GM18526 (cell line): ENCODE data around the gene NME7.

Experiments
- POLR2A ChIP-seq: IDR thresholded peaks from 3 replicates; pipeline ENCODE4 v1.6.1; 2011; ENCODE audit not compliant: insufficient read length; ENCODE audit errors: extremely low read depth

NME7 gene

DNA sequence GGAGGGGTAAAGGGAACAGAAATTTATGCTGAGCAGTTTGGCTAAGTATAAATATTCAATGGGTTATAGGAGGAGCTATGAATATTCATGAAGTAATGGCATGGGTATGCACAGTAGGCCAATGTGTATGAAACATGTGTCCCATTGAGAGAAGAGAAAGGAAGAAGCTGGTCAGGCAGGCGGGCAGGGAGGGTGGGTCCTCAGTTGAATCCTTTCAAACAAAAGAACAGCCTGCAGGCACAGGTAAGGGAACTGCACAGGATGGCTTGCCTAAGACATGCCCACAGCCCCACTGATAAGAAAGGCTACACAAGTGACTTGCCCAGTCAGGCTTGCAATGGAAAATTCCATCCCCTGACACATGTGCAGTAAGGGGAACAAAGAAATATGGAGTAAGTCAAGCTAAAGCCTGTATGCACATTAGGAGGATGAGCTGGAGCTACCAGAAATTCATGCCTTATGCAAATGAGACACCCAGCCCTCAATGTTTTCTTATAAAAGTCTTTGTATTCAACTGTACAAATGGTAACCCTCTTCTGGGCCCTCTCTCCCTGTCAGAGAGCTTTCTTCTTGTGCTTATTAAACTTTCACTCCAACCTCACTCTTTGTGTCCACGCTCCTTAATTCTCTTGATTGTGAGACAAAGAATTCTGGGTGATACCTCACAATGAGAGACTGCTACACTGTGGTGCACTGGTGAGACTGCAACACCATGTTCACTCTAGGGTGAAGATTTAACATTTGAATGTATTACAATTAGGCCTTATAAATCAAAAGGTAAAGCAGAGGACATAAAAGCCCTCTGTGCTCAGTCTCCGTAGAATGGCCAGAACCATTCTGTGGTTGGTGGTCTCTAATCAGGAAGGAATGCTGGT lies 164.6 kb downstream of the NME7 start:
- no peak for TF ChIP-seq POLR2A

DNA sequence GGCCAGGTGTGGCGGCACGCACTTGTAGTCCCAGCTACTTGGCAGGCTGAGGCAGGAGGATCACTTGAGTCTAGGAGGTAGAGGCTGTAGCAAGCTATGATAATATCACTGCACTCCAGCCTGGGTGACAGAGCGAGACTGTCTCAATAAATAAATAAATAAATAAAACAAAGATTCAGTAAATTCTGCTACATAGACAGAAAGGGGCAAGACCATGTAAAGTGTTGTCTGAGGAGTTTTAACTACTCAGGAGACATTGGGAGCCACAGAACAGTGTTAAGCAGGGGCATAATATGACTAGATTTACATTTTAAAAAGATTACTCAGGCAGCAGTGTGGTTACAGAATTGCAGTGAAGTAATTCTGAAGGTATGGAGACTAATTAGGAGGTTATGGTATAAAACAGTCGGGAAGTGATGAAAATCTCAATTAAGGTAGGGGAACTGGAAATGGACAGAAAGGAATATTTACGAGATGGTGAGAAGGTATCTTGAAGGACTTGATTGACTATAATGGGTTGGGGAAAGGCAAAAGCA lies 166.4 kb downstream of the NME7 start:
- no peak for TF ChIP-seq POLR2A

DNA sequence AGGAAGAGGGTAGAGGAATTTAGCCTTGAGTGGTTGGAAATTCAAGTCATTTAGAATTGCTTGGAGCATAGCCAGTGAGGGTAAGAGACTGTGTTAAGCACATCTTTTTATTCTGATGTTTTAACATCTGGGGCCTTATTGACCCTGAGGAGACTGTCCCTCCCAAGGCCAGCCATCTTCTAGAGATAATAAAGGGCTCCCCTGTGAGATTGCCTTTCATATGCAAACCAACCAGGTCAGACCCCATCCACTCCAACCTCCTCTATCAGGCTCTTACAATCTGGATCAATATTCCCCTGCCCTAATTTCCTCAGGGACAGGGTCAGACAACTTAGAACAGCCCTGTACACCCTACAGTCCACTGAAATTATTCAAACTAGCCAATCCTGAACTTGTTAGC lies 167.3 kb downstream of the NME7 start:
- TF ChIP-seq POLR2A = no peak

DNA sequence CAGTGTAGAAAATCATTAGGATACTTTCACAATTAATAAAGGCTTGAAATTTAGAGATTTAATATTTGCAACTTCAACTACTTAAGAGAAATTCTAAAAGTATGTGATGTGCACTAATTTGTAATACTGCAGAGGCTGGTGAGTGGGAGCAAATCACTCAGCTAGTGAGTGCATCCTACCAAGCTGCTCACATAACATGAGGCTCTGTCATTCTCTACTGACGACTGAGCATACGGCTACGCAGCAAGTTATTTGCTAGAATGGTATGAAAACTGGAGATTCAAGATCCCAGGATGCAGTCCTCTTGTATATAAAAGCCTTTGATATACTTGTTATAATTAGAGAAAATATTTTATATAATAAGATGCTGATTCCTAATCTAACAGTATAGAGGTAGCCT lies 171.0 kb downstream of the NME7 start:
- TF ChIP-seq POLR2A = no peak

DNA sequence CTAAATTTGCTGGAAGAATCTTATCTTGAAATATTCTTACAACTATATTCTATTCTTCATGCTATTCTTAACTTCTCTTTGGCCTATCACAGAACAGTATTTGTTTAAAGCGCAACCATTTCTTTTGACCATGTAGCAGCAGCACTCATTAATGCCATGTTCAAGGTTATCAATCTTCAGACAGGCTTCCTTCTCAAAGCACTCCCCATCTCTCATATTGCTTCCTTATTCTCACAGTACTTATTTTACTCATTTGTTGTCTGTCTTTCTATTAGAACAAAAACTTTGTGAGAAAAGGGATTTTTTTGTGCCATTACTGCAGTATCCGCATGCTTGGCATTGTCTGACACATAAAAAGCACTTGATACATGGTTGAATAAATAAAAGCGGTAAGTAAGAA lies 171.4 kb downstream of the NME7 start:
- no peak for TF ChIP-seq POLR2A

DNA sequence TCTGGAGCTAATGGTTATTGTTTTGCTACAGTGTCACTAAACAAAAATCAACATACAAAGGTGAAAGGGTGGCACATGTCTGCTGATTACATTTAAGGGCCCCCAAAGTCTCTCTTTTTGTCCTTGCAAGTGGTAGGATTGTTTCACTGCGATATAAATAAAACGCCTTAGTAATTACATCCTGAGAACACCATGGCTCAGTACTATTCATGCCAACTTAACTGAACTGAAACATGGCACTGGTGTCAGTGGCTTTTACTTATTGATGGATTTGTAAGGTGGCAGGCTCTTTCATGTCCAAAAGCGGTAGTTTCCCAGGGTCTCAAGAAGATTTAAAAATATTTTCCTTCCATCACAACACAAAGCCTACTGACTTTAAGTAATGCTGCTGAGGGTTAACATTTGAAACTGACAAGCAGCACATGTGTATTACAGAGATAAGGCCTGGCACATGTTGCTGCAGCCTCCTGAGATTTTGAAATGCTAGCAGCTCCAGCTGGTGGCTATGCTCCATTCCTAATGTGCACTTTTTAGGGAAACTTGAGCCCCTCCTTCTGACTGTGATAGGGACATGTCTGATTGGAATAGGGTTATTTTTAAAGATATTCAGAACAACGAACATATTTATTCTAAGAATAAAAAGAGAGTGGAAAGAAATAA lies 174.3 kb downstream of the NME7 start:
- no peak for TF ChIP-seq POLR2A

DNA sequence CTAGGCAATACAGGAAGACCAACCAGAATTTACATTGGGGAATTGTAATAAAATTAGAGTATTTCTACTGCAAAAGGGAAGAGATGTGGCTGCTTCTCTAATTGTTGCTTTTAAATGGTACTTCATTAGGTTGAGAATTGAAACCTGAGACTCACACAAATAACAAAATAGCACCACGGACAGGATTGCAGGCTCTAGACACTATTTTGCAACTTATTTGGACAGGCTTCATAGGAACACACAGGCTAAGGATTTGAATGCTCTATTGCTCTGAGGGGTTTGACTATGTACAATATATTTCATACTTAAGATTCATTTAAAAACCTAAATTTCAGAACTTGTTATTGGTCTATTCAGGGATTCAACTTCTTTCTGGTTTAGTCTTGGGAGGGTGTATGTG lies 181.5 kb downstream of the NME7 start:
- TF ChIP-seq POLR2A = no peak

DNA sequence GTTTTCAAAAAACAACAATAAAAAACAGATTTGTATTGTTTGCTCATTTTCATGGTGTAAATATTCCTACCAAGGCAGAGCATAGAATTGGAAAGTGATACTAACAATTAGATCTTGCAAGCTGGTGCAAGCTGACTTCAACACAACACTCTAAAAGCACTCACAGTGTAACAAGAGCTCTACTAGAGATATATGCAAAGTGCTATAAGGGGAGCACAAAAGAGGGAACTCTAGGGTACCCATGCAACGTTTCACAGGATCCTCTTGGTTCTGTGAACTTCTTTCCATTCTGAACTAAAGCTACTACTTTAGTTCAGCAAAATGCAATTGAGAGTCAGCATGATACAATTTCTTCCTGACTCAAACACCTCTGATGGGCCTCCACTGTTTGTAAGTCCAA lies 182.8 kb downstream of the NME7 start:
- TF ChIP-seq POLR2A = no peak

DNA sequence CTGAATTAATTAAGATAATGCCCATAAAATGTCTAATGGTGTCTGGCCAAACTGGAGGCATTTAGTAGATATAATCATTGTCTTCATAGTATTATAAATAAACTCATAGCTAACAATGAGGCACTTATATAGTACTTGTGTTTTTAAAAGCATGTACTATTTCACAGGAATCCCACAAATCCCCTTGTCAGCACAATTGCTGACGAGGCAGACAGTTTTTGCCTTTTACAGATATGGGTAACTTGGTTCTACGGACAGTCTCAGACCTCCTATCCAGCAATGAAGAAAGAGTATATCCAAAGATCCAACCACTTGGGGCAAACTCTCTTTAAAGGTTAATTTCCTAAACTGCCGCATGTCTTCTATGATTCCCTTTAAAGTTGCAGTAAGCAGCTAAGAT lies 187.4 kb downstream of the NME7 start:
- TF ChIP-seq POLR2A = no peak

DNA sequence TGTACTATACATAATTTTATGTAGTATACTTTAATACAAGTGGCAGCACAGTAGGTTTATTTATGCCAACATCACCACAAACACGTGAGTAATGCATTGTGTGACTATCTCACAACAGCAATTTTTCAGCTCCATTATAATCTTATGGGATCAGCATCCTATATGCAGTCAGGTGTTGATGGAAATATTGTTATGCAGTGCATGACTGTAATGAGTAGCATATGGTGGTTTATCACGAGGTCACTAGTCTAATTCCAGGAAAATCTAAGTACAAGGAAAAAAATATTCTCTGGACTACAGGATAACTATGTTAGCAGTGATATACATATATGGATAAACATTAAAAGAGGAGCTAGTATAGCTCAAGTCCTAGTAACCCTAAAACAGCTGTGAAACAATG lies 192.1 kb downstream of the NME7 start:
- no peak for TF ChIP-seq POLR2A

DNA sequence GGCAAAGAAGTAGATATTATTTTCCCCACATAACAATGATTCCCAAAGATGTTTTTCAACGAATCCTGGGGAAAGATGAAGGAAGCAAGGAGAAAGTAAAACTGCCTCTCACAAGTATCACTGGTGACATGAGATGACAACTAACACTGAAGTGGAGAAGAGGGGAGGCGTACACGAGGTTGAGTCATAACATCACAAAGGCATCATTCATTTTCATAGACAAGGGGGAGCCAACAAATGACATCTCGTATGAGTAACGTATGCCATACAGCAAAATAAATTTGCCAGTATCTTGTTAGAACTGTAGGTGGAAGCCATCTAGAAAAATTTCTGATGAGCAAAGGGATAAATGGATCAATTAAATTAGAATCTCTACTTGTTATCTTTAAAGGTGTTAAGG lies 204.5 kb downstream of the NME7 start:
- TF ChIP-seq POLR2A = no peak

DNA sequence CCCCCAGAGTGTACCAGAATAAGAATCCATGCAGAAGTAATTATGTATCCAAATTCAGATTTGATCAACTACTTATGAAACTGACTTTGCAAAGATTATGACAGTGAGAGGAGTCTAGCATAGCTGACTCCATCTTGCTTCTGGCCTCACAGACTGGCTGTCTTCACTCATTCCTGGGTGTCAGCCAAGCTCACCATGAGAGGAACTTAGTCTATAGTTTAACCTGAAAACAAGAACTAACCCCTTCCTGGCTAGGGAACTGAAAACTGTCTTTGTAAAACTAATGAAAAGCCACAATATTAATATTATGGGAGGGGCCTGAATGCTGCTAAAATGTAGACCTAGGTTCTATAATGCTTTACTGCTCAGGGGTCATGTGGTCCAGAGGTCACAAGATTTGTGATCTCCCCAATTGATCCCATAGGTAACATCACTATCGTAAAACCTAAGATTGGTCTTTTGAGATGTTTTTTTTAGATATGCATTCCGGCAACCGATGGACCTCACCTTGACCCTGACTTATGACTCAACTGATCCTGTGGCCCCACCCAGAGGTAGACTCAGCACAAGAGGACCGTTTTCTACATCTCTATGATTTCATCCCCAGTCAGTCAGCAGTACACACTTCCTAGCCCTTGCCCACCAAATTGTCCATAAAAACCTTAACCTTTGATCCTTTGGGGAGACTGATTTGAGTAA lies 206.0 kb downstream of the NME7 start:
- TF ChIP-seq POLR2A = no peak

DNA sequence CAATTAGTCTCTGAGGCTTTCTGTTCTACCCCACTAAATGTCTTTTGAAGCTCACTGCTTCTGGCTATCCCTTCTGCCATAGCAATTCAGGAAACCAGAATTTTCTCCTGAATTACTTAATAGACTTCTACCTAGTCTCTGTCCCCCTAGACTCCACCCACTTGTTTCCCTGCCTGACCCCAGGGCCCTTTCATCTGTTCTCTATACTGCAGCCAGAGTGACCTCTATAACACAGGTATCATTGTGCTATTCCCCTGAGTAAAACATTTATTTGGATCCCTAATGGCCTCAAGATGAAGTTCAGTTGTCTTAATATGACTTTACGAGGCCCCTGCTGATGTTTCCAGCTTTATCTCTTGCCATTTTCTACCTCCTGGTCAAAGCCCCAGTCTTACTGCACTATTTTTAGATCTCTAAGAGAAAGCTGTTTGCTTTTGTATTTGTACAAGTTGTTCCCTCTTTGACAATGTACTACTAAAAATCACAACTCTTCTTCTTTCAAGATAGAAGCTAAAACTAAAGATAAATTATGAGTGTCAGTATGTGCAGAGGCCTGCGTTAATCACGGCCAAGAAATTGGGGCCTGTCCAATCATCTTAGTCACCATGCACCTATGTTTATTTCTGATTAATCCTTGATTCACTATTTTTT lies 206.6 kb downstream of the NME7 start:
- TF ChIP-seq POLR2A = no peak

DNA sequence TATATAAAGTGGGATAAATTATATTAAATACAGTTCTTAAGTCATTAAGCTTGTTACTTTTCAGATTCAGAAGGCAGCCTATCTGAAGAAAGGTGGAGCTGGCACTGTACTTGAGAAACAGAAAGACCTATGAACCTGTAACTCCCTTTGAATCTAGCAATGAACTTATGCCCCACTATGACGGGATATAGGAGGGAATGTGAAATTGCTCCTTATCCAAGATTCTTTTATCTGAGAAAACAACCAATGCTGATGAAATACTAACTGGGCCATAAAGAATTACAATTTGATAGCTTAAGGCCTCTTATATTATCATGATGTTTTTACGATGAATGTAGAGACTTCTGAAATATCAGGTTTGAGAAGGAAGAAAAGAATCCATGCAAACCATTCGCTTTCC lies 211.0 kb downstream of the NME7 start:
- no peak for TF ChIP-seq POLR2A

DNA sequence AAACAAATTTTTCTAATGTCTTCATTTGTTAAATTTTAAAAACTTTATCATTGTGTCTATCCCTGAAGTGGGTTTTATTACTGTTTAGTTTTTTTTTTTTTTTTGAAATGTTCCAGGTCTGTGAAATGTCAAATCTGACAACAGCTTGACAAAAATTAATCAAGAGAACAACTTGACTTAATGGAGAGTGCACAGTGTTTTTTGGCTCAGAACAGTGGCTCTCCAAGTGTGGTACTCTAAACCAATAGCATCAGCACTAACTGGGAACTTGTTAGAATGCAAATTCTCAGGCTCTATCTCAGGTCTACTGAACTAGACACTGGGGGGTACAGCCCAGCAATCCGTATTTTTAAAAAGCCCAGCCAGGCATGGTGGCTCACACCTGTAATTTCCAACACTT lies 211.9 kb downstream of the NME7 start:
- no peak for TF ChIP-seq POLR2A
